Stimulated activated effector memory CD8-positive, alpha-beta T cell treated with anti-CD3 and anti-CD28 coated beads, Interleukin-12 subunit alpha, Interleukin-12 subunit beta, amount 100 ng/mL, for 72 hours (primary cell): ENCODE measurements around the gene CLMN.

Experiments used
- ATAC-seq: fragments of 150-1000 bp; cut with Tn5 transposase; 2 replicates; pipeline ENCODE4 v1.10.0; 2021
- DNase-seq, 2 donors: peaks; one replicate each; pipeline ENCODE4 v3.0.0; 2021 to 2022; ENCODE audit warnings: low spot score in 2 of 2
- H3K27ac Mint-ChIP-seq: one replicate; pipeline ENCODE4 v1.8.0; 2022; ENCODE audit warnings: mild to moderate bottlenecking, mixed read lengths
- H3K36me3 Mint-ChIP-seq: one replicate; pipeline ENCODE4 v1.8.0; 2022; ENCODE audit warnings: mild to moderate bottlenecking, mixed read lengths
- H3K4me1 Mint-ChIP-seq: one replicate; pipeline ENCODE4 v1.8.0; 2022; ENCODE audit warnings: mixed read lengths
- H3K4me3 Mint-ChIP-seq: one replicate; pipeline ENCODE4 v1.8.0; 2022; ENCODE audit warnings: mild to moderate bottlenecking, mixed read lengths
- H3K9me3 Mint-ChIP-seq: one replicate; pipeline ENCODE4 v1.8.0; 2022; ENCODE audit warnings: mixed read lengths

The CLMN gene

GRCh38 chr14:95229749-95230148 is 90.0 kb downstream of the CLMN start:
- DNase-seq, result no peak

GRCh38 chr14:95228240-95228639 is 91.5 kb downstream of the CLMN start:
- ATAC-seq, result no peak
- DNase-seq, result no peak
- H3K36me3 Mint-ChIP-seq, result no peaks in the 10 kb centered on the region
- H3K9me3 Mint-ChIP-seq, result no peaks in the 10 kb centered on the region
- no peaks in the 10 kb centered on the region for H3K4me1 Mint-ChIP-seq
- H3K27ac Mint-ChIP-seq, result no peak overlapping the region
- no peak overlapping the region for H3K4me3 Mint-ChIP-seq

More at GRCh38 chr14:95229749-95230148, 90.0 kb downstream of the CLMN start:
- ATAC-seq, result no peak
- no peak overlapping the region for H3K27ac Mint-ChIP-seq
- H3K36me3 Mint-ChIP-seq, result no peaks in the 10 kb centered on the region
- no peaks in the 10 kb centered on the region for H3K9me3 Mint-ChIP-seq
- no peak overlapping the region for H3K4me3 Mint-ChIP-seq
- no peaks in the 10 kb centered on the region for H3K4me1 Mint-ChIP-seq

- H3K36me3 Mint-ChIP-seq, result no peaks in the 10 kb centered on the region
- DNase-seq (no peak), ATAC-seq (no peak)
- H3K9me3 Mint-ChIP-seq, result no peaks in the 10 kb centered on the region
- no peak overlapping the region for H3K27ac Mint-ChIP-seq
- H3K4me3 Mint-ChIP-seq, result no peak overlapping the region
- no peaks in the 10 kb centered on the region for H3K4me1 Mint-ChIP-seq
Measured at GRCh38 chr14:95227279-95227860, 92.3 kb downstream of the CLMN start.

GRCh38 chr14:95226801-95227200 is 92.9 kb downstream of the CLMN start:
- Mint-ChIP-seq H3K36me3 (no peaks in the 10 kb centered on the region), H3K4me3 (no peak overlapping the region), H3K27ac (no peak overlapping the region), H3K9me3 (no peaks in the 10 kb centered on the region), H3K4me1 (no peaks in the 10 kb centered on the region)
- DNase-seq (no peak), ATAC-seq (no peak)

- Mint-ChIP-seq H3K9me3 (no peaks in the 10 kb centered on the region), H3K36me3 (no peaks in the 10 kb centered on the region), H3K4me1 (no peaks in the 10 kb centered on the region), H3K4me3 (no peak overlapping the region), H3K27ac (no peak overlapping the region)
- DNase-seq (no peak), ATAC-seq (no peak)
Measured at GRCh38 chr14:95225251-95225887, 94.3 kb downstream of the CLMN start.

GRCh38 chr14:95222870-95223398 is 96.8 kb downstream of the CLMN start:
- Mint-ChIP-seq H3K36me3 (no peaks in the 10 kb centered on the region), H3K4me1 (no peaks in the 10 kb centered on the region), H3K4me3 (no peak overlapping the region), H3K9me3 (no peaks in the 10 kb centered on the region), H3K27ac (no peak overlapping the region)
- ATAC-seq (no peak), DNase-seq (no peak)

GRCh38 chr14:95222151-95222631 is 97.5 kb downstream of the CLMN start:
- DNase-seq, result no peak
- no peaks in the 10 kb centered on the region for H3K9me3 Mint-ChIP-seq
- no peak for ATAC-seq
- H3K36me3 Mint-ChIP-seq, result no peaks in the 10 kb centered on the region
- H3K27ac Mint-ChIP-seq, result no peak overlapping the region
- H3K4me1 Mint-ChIP-seq, result no peaks in the 10 kb centered on the region
- H3K4me3 Mint-ChIP-seq, result no peak overlapping the region

GRCh38 chr14:95221531-95221930 is 98.2 kb downstream of the CLMN start:
- DNase-seq, result no peak
- no peaks in the 10 kb centered on the region for H3K36me3 Mint-ChIP-seq

GRCh38 chr14:95220663-95221231 is 99.0 kb downstream of the CLMN start:
- H3K4me1 Mint-ChIP-seq, result no peaks in the 10 kb centered on the region
- no peak for ATAC-seq
- H3K36me3 Mint-ChIP-seq, result no peaks in the 10 kb centered on the region
- no peaks in the 10 kb centered on the region for H3K9me3 Mint-ChIP-seq
- H3K4me3 Mint-ChIP-seq, result no peak overlapping the region
- DNase-seq, result no peak
- H3K27ac Mint-ChIP-seq, result no peak overlapping the region

More at GRCh38 chr14:95221531-95221930, 98.2 kb downstream of the CLMN start:
- no peak for ATAC-seq
- Mint-ChIP-seq H3K4me3 (no peak overlapping the region), H3K4me1 (no peaks in the 10 kb centered on the region), H3K9me3 (no peaks in the 10 kb centered on the region), H3K27ac (no peak overlapping the region)

- DNase-seq, result no peak
- H3K36me3 Mint-ChIP-seq, result no peaks in the 10 kb centered on the region
- no peak for ATAC-seq
- no peak overlapping the region for H3K27ac Mint-ChIP-seq
- H3K9me3 Mint-ChIP-seq, result no peaks in the 10 kb centered on the region
- H3K4me3 Mint-ChIP-seq, result no peak overlapping the region
- H3K4me1 Mint-ChIP-seq, result peaks cover 3% of the 10 kb centered on the region
Measured at GRCh38 chr14:95218472-95219193, 101.1 kb downstream of the CLMN start.

- no peak for ATAC-seq
- no peak for DNase-seq
- H3K36me3 Mint-ChIP-seq, result no peaks in the 10 kb centered on the region
- no peak overlapping the region for H3K27ac Mint-ChIP-seq
- peaks cover 5% of the 10 kb centered on the region for H3K4me1 Mint-ChIP-seq
- H3K4me3 Mint-ChIP-seq, result no peak overlapping the region
- no peaks in the 10 kb centered on the region for H3K9me3 Mint-ChIP-seq
Measured at GRCh38 chr14:95218006-95218405, 101.7 kb downstream of the CLMN start.

- H3K27ac Mint-ChIP-seq, result no peak overlapping the region
- H3K4me3 Mint-ChIP-seq, result no peak overlapping the region
- H3K36me3 Mint-ChIP-seq, result no peaks in the 10 kb centered on the region
- H3K9me3 Mint-ChIP-seq, result no peaks in the 10 kb centered on the region
- DNase-seq (no peak), ATAC-seq (no peak)
- H3K4me1 Mint-ChIP-seq, result peaks cover 5% of the 10 kb centered on the region
Measured at GRCh38 chr14:95217391-95217900, 102.3 kb downstream of the CLMN start.

- Mint-ChIP-seq H3K9me3 (no peaks in the 10 kb centered on the region), H3K36me3 (no peaks in the 10 kb centered on the region), H3K4me3 (no peak overlapping the region), H3K4me1 (peaks cover 5% of the 10 kb centered on the region), H3K27ac (no peak overlapping the region)
- ATAC-seq, result no peak
- DNase-seq, result no peak
Measured at GRCh38 chr14:95216008-95216407, 103.7 kb downstream of the CLMN start.

- Mint-ChIP-seq H3K9me3 (no peaks in the 10 kb centered on the region), H3K4me1 (peaks cover 5% of the 10 kb centered on the region), H3K4me3 (no peak overlapping the region), H3K27ac (no peak overlapping the region), H3K36me3 (no peaks in the 10 kb centered on the region)
- no peak for DNase-seq
- no peak for ATAC-seq
Measured at GRCh38 chr14:95215094-95215725, 104.5 kb downstream of the CLMN start.

GRCh38 chr14:95213774-95214173 is 105.9 kb downstream of the CLMN start:
- Mint-ChIP-seq H3K4me1 (peaks cover 5% of the 10 kb centered on the region), H3K4me3 (no peak overlapping the region), H3K9me3 (no peaks in the 10 kb centered on the region), H3K36me3 (no peaks in the 10 kb centered on the region), H3K27ac (no peak overlapping the region)
- ATAC-seq (no peak), DNase-seq (no peak)
